NCI-H2171 (cell line): ENCODE data around the gene BST1.

Source experiments
- DNase-seq: peaks from one replicate; lab custom pipeline; 2025; lab: John Stamatoyannopoulos, UW

BST1 gene

DNA sequence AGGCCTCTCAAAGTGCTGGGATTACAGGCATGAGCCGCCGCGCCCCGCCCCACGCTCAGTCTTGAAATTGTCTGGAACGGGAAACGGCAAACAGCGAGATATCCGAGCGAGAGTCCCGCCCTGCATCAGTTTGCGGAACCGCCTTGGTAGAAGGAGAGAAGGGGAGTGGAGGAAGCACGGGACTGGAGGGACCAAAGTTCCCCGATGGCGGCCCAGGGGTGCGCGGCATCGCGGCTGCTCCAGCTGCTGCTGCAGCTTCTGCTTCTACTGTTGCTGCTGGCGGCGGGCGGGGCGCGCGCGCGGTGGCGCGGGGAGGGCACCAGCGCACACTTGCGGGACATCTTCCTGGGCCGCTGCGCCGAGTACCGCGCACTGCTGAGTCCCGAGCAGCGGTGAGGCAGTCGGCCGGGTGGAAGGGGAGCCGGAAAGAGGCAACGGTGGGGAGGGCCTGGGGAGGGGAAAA is at the start of gene BST1:
TSS of gene BST1 (plus strand) at position 125 of the 463 bp plus-strand sequence. CDS start at position 205, 80 bp downstream.
- no peak for DNase-seq

GRCh38 chr4:15653420-15653819 is 49.4 kb upstream of the BST1 start:
- no peak for DNase-seq

DNA sequence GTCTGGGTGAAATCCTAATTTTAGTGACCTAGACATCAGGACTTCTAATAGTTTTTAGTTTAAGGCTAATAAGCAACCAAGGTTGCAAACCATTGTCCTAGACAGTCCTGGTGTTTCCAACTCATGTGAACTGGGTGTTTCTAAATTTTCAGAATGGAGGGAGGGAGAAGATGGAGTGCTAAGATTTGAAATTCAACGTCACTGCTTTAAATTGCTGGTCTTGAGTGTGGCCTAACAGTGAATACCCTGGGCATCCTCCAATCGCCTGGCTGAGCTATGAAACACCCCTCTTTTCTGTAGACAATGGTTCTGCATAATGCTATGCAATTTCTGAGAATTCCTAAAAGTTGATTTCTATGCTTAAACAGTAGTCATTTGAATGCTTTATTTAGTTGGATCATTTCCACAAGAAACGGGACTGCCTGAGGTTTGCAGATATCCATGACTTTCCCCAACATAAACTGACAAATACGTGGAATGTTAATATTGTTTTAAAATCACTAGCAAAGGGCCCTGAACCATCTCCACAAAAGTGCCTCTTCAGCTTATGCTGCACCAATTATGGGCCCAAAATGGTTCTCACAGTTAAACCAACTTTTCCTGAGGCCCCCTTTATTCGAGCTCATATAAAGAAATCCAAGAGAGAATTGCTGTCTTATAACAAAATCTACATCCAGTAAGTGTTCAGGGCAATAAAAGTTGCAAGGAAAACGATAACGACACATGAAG is 48.8 kb upstream of the BST1 start:
- no peak for DNase-seq

DNA sequence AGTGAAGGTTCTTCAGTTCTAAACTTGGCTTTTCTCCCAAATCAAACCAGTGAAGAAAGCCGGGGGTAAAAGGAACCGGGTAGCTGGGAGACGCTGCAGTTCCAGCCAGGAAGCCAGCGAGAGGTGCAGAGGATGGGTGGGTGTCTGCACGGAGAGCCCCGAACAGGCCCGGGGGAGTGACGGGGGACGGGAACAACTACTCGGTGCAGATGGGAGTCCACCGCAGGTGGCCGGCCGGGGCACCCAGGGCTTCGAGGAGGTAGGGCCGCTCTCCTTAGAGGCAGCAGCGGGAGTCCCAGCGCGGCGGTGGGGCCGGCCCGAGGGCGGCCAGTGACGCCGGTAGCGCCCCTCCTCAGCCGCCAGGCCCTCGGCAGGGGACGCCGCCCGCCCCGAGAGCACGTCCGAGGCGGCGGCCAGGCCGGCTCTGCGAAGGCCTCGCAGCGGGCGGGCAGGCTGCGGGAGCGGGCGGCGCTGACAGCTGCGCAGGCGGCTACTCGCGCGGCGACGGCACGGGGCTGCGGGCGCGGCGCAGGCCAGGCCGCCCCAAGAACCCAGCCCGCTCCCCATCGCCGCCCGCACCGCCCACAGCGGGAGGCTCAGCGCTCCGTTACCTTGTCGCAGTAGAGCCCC is 48.2 kb upstream of the BST1 start:
- DNase-seq, result peak; percentile 20

DNA sequence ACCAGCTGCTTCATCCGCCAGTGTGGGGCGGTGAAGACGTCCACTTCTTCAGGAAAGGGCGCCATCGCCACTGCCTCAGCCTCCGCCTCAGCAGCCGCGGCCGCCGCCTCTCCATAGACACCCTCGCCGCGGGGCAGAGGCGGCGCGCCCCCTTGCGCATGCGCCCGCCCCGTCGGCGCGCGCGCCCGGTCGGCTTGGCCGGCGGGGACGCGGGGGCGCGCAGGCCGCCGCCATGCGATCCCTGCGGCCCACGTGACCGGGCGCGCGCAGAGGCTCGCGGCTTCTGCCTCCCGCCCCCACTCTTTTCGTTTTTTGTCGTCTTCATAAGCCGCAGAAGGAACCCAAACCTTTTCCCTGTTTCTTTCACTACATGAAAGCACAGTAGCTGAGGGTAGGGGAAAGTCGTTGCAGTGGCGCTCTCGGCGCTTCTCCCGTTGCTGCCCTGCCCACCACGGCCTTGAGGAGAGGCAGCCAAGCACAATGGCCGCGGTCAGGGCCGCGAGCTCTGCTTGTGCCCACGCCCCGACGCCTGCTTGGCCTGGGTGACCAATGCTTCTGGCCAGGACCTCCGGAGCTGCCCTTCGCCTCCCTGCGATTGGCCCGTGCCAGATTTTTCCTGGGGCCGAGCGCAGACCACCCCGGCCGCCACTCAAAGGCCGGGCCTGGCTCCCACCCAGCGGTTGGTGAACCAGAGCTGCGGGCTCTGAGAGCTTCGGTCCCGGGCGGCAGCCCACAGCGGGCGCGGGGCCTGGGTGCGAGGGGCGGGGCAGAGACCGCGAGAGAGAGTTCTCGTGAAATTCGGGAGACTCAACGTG is 47.4 kb upstream of the BST1 start, which contains the start of gene FBXL5:
TSS of gene FBXL5 (minus strand) at position 135 of the 815 bp plus-strand sequence. CDS start at position 65, 70 bp downstream.
- peak; percentile 62 for DNase-seq

GRCh38 chr4:15656038-15656470 is 46.8 kb upstream of the BST1 start:
- DNase-seq, result no peak

DNA sequence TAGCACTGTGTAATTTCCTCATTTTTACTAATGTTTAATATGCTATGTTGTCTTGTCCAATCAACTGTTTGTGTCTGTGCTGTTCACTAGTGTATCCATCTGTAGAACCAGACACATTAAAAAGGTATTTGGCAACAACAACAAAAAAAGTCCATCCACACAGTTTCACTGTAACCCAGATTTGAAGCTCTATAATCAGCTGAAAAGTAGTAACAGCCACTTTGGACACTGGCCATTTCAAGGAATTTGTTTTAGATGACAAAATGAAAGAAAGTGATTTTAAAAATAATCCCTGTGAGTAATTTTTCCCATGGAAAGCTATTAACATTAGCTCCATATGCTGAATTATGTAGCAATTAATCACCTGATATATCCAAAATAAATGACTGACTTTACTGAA is 45.5 kb upstream of the BST1 start:
- DNase-seq, result no peak

DNA sequence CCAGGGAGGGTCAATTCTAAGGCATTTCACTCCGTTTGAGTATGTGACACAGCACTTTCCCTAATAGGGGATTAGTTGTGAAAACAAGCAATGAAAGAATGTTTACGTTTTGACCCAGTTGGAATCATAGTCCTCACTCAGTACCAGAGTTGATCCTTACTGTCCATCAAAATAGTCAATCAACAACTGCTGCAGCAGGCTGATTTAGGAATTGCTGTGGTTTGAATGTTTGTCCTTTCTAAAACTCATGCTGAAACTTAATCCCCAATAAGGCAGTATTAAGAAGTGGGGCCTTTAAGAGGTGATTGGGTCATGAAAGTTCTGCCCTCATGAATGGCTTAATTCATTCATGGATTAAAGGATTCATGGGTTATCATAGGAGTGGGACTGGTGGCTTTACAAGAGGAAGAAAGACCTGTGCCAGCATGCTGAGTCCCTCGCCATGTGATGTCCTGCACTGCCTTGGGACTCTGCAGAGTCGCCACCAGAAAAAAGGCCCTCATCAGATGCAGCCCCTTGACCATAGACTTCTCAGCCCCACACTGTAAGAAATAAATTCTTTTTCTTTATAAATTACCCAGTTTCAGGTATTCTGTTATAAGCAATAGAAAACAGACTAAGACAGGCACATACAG is 44.6 kb upstream of the BST1 start:
- no peak for DNase-seq

DNA sequence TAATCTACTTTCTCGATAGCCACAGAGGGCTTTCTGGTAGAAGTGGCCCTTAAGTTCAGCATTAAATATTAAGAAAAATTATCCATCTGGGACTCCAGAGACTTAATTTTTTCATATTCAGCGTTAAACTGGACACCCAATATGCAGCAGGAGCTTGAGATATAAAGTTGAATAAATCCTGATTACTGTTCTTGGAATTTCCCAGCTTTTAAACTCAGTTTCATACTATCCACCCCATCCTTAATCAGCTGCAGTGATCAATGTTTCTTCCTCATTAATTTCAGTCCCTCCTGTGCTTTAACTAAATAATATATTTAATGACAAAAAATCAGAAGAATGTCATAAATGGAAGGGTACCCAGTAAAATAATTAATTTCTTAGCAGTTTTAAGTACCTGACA is 44.1 kb upstream of the BST1 start:
- DNase-seq, result no peak

GRCh38 chr4:15659768-15660570 is 42.9 kb upstream of the BST1 start:
- DNase-seq, result no peak

DNA sequence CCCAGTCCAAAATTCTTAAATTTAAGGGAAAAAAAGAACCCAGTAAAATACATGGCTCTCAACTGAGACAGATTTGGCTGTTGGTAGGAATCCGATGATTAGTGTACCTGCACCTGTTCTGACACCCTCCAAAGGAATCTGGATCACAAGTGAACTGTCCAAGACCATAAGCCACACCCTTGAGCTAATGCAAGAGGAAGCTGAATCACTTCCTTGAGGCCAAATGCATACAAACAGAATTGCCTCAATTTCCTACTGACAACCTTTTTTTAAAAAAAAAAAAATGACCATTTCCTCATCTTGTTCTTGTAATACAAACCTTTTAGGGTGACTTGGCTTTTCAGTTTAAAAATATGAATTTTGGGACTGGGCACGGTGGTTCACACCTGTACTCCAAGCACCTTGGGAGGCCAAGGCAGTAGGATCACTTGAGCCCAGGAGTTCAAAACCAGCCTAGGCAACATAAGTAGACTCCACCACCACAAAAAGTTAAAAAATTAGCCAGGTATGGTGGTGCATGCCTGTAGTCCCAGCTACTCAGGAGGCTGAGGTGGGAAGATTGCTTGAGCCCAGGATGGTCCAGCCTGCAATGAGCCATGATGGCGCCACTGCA is 37.0 kb upstream of the BST1 start:
- no peak for DNase-seq

GRCh38 chr4:15667006-15667405 is 35.9 kb upstream of the BST1 start:
- DNase-seq, result no peak

- DNase-seq, result no peak
Measured at GRCh38 chr4:15668566-15669435, 34.1 kb upstream of the BST1 start.

- DNase-seq, result no peak
Measured at GRCh38 chr4:15670576-15670975, 32.3 kb upstream of the BST1 start.

DNA sequence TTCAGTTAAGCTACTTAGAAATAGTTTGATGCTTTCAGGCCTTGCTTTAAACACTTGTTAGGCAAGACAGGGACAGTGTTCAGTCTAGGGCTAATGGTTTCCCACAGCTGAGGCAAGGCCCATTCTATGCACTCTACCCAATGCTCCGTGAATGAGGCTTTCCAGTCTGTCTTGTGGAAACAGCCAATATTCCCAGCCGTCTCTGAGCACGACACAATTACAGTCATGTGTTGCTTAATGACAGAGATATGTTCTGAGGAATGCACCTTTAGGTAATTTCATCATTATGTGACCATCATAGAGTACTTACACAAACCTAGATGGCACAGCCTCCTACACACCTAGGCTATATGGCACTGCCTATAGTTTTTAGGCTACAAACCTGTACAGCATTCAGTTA is 30.8 kb upstream of the BST1 start:
- no peak for DNase-seq

- no peak for DNase-seq
Measured at GRCh38 chr4:15673337-15673736, 29.5 kb upstream of the BST1 start.

- DNase-seq, result no peak
Measured at GRCh38 chr4:15674046-15674445, 28.8 kb upstream of the BST1 start.

DNA sequence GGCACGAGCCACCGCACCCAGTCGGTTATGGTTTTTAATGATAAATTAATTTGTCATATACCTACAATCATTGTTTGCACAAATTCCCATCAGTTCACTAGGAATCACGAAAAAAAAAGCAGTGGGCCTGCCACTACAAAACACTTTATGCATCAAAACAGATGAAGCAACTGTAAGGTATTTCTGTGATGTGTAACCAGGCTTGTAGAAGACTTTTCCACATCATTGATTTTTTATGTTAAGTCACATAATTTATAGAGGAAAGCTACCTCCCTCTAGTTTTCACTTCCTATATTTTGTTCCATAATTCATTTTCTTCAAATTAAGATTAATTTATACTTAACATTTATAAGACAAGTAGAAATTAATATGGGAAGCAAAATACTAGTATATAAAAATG is 27.9 kb upstream of the BST1 start:
- no peak for DNase-seq

- DNase-seq, result no peak
Measured at GRCh38 chr4:15675356-15675755, 27.5 kb upstream of the BST1 start.

DNA sequence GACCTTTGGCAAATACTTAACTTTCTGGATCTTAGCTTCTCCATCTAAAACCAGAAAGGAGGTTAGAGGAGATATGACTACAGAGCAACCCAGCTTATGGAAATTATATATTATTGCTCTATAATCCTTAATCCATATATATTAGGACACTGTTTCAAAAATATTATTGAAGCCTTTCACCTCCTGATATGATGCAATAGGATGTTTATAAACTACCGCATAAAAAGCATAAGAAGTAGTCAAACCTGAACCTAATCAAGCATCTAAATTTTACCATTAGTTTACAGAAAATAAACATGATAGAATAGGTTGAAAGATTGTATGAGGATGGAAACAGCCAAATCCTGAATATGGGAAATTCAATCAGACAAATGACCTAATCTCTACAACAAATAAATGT is 26.8 kb upstream of the BST1 start:
- no peak for DNase-seq
